ENCODE data around the gene CERK.

DNA sequence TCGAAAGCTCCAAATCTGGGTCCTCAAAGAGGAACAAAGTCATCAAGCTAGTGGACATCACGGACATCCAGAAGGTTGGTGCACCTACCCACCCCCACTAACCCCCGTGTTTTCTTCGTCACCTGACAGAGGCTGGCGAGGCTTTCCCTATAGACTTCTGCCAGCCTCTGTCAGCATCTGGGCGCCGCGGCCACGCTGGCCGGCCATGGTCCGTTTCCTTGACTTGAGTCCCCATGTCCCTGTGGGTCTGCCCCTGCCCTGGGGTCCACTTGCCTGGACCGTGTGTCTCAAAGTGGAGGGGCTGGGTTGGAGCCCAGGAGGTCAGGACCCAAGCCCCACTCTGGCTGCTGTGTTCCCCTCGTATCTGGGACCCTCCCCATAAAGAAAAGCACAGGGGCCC is 62.6 kb downstream of the CERK start:
- no peak for TF ChIP-seq TAF1 (conservative IDR thresholded peaks at IDR 0.05)
- TF ChIP-seq, protein P1, sequence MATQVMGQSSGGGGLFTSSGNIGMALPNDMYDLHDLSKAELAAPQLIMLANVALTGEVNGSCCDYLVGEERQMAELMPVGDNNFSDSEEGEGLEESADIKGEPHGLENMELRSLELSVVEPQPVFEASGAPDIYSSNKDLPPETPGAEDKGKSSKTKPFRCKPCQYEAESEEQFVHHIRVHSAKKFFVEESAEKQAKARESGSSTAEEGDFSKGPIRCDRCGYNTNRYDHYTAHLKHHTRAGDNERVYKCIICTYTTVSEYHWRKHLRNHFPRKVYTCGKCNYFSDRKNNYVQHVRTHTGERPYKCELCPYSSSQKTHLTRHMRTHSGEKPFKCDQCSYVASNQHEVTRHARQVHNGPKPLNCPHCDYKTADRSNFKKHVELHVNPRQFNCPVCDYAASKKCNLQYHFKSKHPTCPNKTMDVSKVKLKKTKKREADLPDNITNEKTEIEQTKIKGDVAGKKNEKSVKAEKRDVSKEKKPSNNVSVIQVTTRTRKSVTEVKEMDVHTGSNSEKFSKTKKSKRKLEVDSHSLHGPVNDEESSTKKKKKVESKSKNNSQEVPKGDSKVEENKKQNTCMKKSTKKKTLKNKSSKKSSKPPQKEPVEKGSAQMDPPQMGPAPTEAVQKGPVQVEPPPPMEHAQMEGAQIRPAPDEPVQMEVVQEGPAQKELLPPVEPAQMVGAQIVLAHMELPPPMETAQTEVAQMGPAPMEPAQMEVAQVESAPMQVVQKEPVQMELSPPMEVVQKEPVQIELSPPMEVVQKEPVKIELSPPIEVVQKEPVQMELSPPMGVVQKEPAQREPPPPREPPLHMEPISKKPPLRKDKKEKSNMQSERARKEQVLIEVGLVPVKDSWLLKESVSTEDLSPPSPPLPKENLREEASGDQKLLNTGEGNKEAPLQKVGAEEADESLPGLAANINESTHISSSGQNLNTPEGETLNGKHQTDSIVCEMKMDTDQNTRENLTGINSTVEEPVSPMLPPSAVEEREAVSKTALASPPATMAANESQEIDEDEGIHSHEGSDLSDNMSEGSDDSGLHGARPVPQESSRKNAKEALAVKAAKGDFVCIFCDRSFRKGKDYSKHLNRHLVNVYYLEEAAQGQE (IDR thresholded peaks at IDR 0.05): no peak
- TF ChIP-seq, protein P2, sequence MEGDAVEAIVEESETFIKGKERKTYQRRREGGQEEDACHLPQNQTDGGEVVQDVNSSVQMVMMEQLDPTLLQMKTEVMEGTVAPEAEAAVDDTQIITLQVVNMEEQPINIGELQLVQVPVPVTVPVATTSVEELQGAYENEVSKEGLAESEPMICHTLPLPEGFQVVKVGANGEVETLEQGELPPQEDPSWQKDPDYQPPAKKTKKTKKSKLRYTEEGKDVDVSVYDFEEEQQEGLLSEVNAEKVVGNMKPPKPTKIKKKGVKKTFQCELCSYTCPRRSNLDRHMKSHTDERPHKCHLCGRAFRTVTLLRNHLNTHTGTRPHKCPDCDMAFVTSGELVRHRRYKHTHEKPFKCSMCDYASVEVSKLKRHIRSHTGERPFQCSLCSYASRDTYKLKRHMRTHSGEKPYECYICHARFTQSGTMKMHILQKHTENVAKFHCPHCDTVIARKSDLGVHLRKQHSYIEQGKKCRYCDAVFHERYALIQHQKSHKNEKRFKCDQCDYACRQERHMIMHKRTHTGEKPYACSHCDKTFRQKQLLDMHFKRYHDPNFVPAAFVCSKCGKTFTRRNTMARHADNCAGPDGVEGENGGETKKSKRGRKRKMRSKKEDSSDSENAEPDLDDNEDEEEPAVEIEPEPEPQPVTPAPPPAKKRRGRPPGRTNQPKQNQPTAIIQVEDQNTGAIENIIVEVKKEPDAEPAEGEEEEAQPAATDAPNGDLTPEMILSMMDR (IDR thresholded peaks at IDR 0.05; ENCODE audit: low read depth, low read length, missing input control): no peak
- TF ChIP-seq, protein P3, sequence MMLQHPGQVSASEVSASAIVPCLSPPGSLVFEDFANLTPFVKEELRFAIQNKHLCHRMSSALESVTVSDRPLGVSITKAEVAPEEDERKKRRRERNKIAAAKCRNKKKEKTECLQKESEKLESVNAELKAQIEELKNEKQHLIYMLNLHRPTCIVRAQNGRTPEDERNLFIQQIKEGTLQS (IDR thresholded peaks at IDR 0.05): no peak
- no peak for TF ChIP-seq RAD21 (IDR thresholded peaks at IDR 0.05)
